Naive thymus-derived CD4-positive, alpha-beta T cell (primary cell): ENCODE data around the gene FBXO11. TPM values are rescaled to one million over a fixed set of nuclear protein-coding genes. Genes with fewer than 3 reads are reported as not detected.

Experiments
- ATAC-seq: fragments of 150-1000 bp; cut with Tn5 transposase; 2 replicates; pipeline ENCODE4 v1.10.0; 2021; ENCODE audit warnings: mild to moderate bottlenecking, moderate library complexity
- CTCF ChIA-PET: fragments of 350-600 bp; sonication (Branson Sonifier 250); formaldehyde crosslinking; loops from one replicate; lab custom pipeline; 2021; ENCODE audit warnings: antibody characterized with exemption; lab: Charles Lee
- POLR2A ChIA-PET: fragments of 350-600 bp; sonication (Branson Sonifier 250); formaldehyde crosslinking; loops from one replicate; lab custom pipeline; 2021; ENCODE audit warnings: antibody characterized with exemption, inconsistent platforms; lab: Charles Lee
- DNase-seq, 9 donors: peaks; one replicate each; pipeline versions ENCODE4 v3.0.0 to v3.0.0-alpha.2; 2020 to 2022; ENCODE audit warnings: mixed read lengths in 1 of 9
- H3K27ac ChIP-seq: one replicate; pipeline ENCODE4 v1.7.0; 2013; ENCODE audit warnings: mild to moderate bottlenecking, low read depth, low read length, moderate library complexity
- H3K27me3 ChIP-seq, 2 donors: one replicate each; pipeline ENCODE4 v1.7.0; 2013; ENCODE audit warnings: low read length in 2 of 2, mild to moderate bottlenecking in 2 of 2, moderate library complexity in 2 of 2; ENCODE audit not compliant: control insufficient read depth in 2 of 2, insufficient read depth in 2 of 2
- H3K36me3 ChIP-seq, 3 experiments: 1 replicate in 2 of 3; 2 replicates in 1 of 3; pipeline ENCODE4 v1.7.0; 2013; ENCODE audit warnings: low read length in 3 of 3, mild to moderate bottlenecking in 3 of 3, moderate library complexity in 1 of 3; ENCODE audit not compliant: insufficient read depth in 3 of 3, control insufficient read depth in 2 of 3
- H3K4me1 ChIP-seq, 2 donors: one replicate each; pipeline ENCODE4 v1.7.0; 2013; ENCODE audit warnings: low read length in 2 of 2, mild to moderate bottlenecking in 2 of 2, moderate library complexity in 1 of 2; ENCODE audit not compliant: control insufficient read depth in 2 of 2, insufficient read depth in 2 of 2
- H3K4me3 ChIP-seq: 2 replicates; pipeline ENCODE4 v1.7.0; 2013; ENCODE audit warnings: mild to moderate bottlenecking, low read length
- H3K9me3 ChIP-seq, 3 experiments: 1 replicate in 2 of 3; 2 replicates in 1 of 3; pipeline ENCODE4 v1.7.0; 2013; ENCODE audit warnings: low read length in 3 of 3; ENCODE audit not compliant: control insufficient read depth in 2 of 3
- H3K27ac Mint-ChIP-seq, 9 donors: one replicate each; pipeline ENCODE4 v1.8.0; 2020 to 2022; ENCODE audit warnings: mixed read lengths in 9 of 9, mild to moderate bottlenecking in 8 of 9, moderate library complexity in 5 of 9, inconsistent platforms in 2 of 9
- H3K27me3 Mint-ChIP-seq, 5 donors: one replicate each; pipeline ENCODE4 v1.8.0; 2021 to 2022; ENCODE audit warnings: mixed read lengths in 5 of 5, mild to moderate bottlenecking in 1 of 5
- H3K36me3 Mint-ChIP-seq, 5 donors: one replicate each; pipeline ENCODE4 v1.8.0; 2020 to 2022; ENCODE audit warnings: mixed read lengths in 5 of 5, mild to moderate bottlenecking in 3 of 5, inconsistent platforms in 1 of 5
- H3K4me1 Mint-ChIP-seq, 7 donors: one replicate each; pipeline ENCODE4 v1.8.0; 2020 to 2022; ENCODE audit warnings: mixed read lengths in 7 of 7, mild to moderate bottlenecking in 3 of 7, inconsistent platforms in 1 of 7
- H3K4me3 Mint-ChIP-seq, 10 donors: one replicate each; pipeline ENCODE4 v1.8.0; 2020 to 2022; ENCODE audit warnings: mild to moderate bottlenecking in 10 of 10, mixed read lengths in 10 of 10, moderate library complexity in 6 of 10, inconsistent platforms in 2 of 10
- H3K9me3 Mint-ChIP-seq, 11 donors: one replicate each; pipeline ENCODE4 v1.8.0; 2020 to 2022; ENCODE audit warnings: mixed read lengths in 11 of 11, mild to moderate bottlenecking in 4 of 11, inconsistent platforms in 1 of 11, moderate library complexity in 1 of 11
- intact Hi-C, 2 donors: fragments of 100-400 bp; cut with micrococcal nuclease; formaldehyde crosslinking; loops; one replicate each; pipeline ENCODE4 v1.15.1; 2023
- polyA plus RNA-seq, 2 donors: library from polyadenylated mRNA; unstranded; fragments of 300-500 nt; fragmentation: Illumina TruSeq; gene quantifications; one replicate each; pipeline ENCODE4 v1.2.3, GENCODE V29; 2021
- total RNA-seq, 6 experiments: library from RNA in 5 of 6; stranded (reverse) in 5 of 6; gene quantifications; 1 replicate in 5 of 6; 2 replicates in 1 of 6; pipeline ENCODE4 v1.2.3 and lab custom pipeline; 2021 to 2026

Gene FBXO11
- total and polyA plus RNA-seq, 7 experiments from 2014 or later, result 7.7 to 92.1 (median 85.4) TPM

GRCh38 chr2:47822518-47822917 is 83.8 kb downstream of the FBXO11 start:
- no peak for ATAC-seq
- H3K9me3 Mint-ChIP-seq, result no peaks in the 10 kb centered on the region
- no peaks in the 10 kb centered on the region for H3K4me1 ChIP-seq
- intact Hi-C loops, result no loop called here
- H3K4me1 Mint-ChIP-seq, result peaks cover 0 to 10% (median 0%) of the 10 kb centered on the region in 7 donors
- H3K4me3 ChIP-seq, result no peak overlapping the region
- peaks cover 0 to 61% (median 20%) of the 10 kb centered on the region in 3 experiments for H3K36me3 ChIP-seq
- no peak overlapping the region for H3K27ac Mint-ChIP-seq
- H3K27me3 ChIP-seq, result no peaks in the 10 kb centered on the region
- ChIA-PET CTCF (interaction anchor here (0.6 to 1.0 kb wide), 2 partner anchors 8 to 58 kb away, joined by 3 read pairs; no protein-coding TSS in a partner anchor), POLR2A (interaction anchor here (0.7 kb wide), 2 partner anchors 40 to 1083 kb away, joined by 3 to 5 read pairs; no protein-coding TSS in a partner anchor)
- no peak overlapping the region for H3K27ac ChIP-seq
- no peaks in the 10 kb centered on the region for H3K27me3 Mint-ChIP-seq
- DNase-seq, result no peak
- no peak overlapping the region for H3K4me3 Mint-ChIP-seq
- H3K9me3 ChIP-seq, result no peaks in the 10 kb centered on the region
- peaks cover under 1 to 42% (median 13%) of the 10 kb centered on the region in 5 donors for H3K36me3 Mint-ChIP-seq

- H3K4me1 ChIP-seq, result no peaks in the 10 kb centered on the region
- no peak for ATAC-seq
- intact Hi-C loops, result no loop called here
- Mint-ChIP-seq H3K4me3 (no peak overlapping the region), H3K36me3 (peaks cover 10 to 56% (median 26%) of the 10 kb centered on the region in 5 donors), H3K9me3 (no peaks in the 10 kb centered on the region), H3K4me1 (peaks cover 0 to 8% (median 0%) of the 10 kb centered on the region in 7 donors), H3K27ac (peak overlapping the region in 2 of 9 donors; percentile 28 to 38), H3K27me3 (no peaks in the 10 kb centered on the region)
- CTCF ChIA-PET, result no interaction called here
- H3K36me3 ChIP-seq, result peaks cover 2 to 75% (median 27%) of the 10 kb centered on the region in 3 experiments
- H3K27ac ChIP-seq, result no peak overlapping the region
- no peaks in the 10 kb centered on the region for H3K9me3 ChIP-seq
- POLR2A ChIA-PET, result no interaction called here
- H3K4me3 ChIP-seq, result no peak overlapping the region
- no peaks in the 10 kb centered on the region for H3K27me3 ChIP-seq
- DNase-seq, result no peak
Observed at GRCh38 chr2:47819834-47820233, 86.5 kb downstream of the FBXO11 start.

DNA sequence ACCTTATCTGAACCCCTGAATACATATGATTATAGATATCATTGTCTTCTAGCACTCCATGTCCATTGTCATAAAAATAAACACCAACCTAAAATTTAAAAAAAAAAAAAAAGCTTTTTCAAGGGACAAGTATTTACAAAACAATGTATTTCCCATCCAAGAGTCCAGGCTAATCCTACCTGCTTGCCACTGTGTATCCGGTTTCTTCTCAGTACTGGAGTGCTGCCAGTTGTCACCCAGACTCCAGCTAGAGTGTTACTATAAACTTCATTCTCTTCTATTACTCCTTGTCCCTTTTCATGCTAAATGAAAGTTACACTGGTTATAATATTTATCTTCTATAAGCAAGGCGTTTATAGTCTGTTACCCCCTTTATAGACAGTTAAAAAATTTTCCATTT is 87.5 kb downstream of the FBXO11 start:
- Mint-ChIP-seq H3K27me3 (no peaks in the 10 kb centered on the region), H3K27ac (peak overlapping the region in 3 of 9 donors; percentile 41 to 45 (median 44)), H3K9me3 (no peaks in the 10 kb centered on the region), H3K4me3 (no peak overlapping the region), H3K4me1 (peaks cover 0 to 7% (median 0%) of the 10 kb centered on the region in 7 donors), H3K36me3 (peaks cover 13 to 59% (median 32%) of the 10 kb centered on the region in 5 donors)
- CTCF ChIA-PET, result interaction anchor here (0.5 to 1.6 kb wide), 2 partner anchors 12 to 39 kb away, joined by 4 to 5 read pairs; no protein-coding TSS in a partner anchor
- no peak overlapping the region for H3K27ac ChIP-seq
- no peaks in the 10 kb centered on the region for H3K4me1 ChIP-seq
- H3K9me3 ChIP-seq, result no peaks in the 10 kb centered on the region
- no peaks in the 10 kb centered on the region for H3K27me3 ChIP-seq
- ATAC-seq (no peak), DNase-seq (no peak)
- H3K4me3 ChIP-seq, result no peak overlapping the region
- POLR2A ChIA-PET, result no interaction called here
- peaks cover 6 to 73% (median 27%) of the 10 kb centered on the region in 3 experiments for H3K36me3 ChIP-seq
- intact Hi-C loops, result no loop called here

- H3K36me3 Mint-ChIP-seq, result peaks cover 21 to 70% (median 40%) of the 10 kb centered on the region in 5 donors
- peaks cover 12 to 70% (median 36%) of the 10 kb centered on the region in 3 experiments for H3K36me3 ChIP-seq
- H3K27me3 ChIP-seq, result no peaks in the 10 kb centered on the region
- intact Hi-C loops, result no loop called here
- peak overlapping the region in 1 of 9 donors; percentile 71 for H3K27ac Mint-ChIP-seq
- DNase-seq (no peak), ATAC-seq (no peak)
- no peak overlapping the region for H3K4me3 Mint-ChIP-seq
- H3K4me1 Mint-ChIP-seq, result peaks cover 0 to 14% (median 5%) of the 10 kb centered on the region in 7 donors
- H3K27ac ChIP-seq, result no peak overlapping the region
- no peaks in the 10 kb centered on the region for H3K4me1 ChIP-seq
- H3K9me3 ChIP-seq, result no peaks in the 10 kb centered on the region
- POLR2A ChIA-PET, result no interaction called here
- no peaks in the 10 kb centered on the region for H3K27me3 Mint-ChIP-seq
- no peaks in the 10 kb centered on the region for H3K9me3 Mint-ChIP-seq
- CTCF ChIA-PET, result no interaction called here
- no peak overlapping the region for H3K4me3 ChIP-seq
Observed at GRCh38 chr2:47815764-47816163, 90.5 kb downstream of the FBXO11 start.

DNA sequence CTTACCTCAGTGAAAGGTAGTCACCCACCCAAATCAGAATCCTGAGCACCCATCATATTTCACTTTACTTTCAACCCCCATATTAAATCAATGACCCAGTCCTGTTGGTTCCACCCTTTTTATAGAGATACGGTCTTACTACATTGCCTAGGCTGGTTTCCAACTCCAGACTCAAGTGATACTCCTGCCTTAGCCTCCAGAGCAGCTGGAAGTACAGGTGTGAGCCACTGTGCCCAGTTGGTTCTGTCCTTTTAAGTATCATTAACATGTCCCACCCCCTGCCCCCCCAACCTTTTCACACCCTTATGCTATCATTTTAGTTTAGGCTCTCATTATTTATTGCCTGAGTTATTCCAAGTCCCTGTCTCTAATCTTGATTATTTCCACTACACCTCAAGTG is 94.6 kb downstream of the FBXO11 start:
- no peaks in the 10 kb centered on the region for H3K4me1 ChIP-seq
- no peaks in the 10 kb centered on the region for H3K27me3 Mint-ChIP-seq
- no peak overlapping the region for H3K4me3 Mint-ChIP-seq
- POLR2A ChIA-PET, result no interaction called here
- H3K27me3 ChIP-seq, result no peaks in the 10 kb centered on the region
- intact Hi-C loops, result no loop called here
- H3K9me3 ChIP-seq, result no peaks in the 10 kb centered on the region
- CTCF ChIA-PET, result no interaction called here
- H3K36me3 Mint-ChIP-seq, result peaks cover 15 to 63% (median 33%) of the 10 kb centered on the region in 5 donors
- no peak for ATAC-seq
- no peak overlapping the region for H3K27ac ChIP-seq
- H3K4me3 ChIP-seq, result no peak overlapping the region
- peaks cover 0 to 14% (median 7%) of the 10 kb centered on the region in 7 donors for H3K4me1 Mint-ChIP-seq
- H3K27ac Mint-ChIP-seq, result peak overlapping the region in 8 of 9 donors; percentile 28 to 78 (median 51)
- no peak for DNase-seq
- peaks cover 17 to 55% (median 30%) of the 10 kb centered on the region in 3 experiments for H3K36me3 ChIP-seq
- H3K9me3 Mint-ChIP-seq, result no peaks in the 10 kb centered on the region

- ATAC-seq (no peak), DNase-seq (no peak)
- peaks cover 21 to 54% (median 36%) of the 10 kb centered on the region in 3 experiments for H3K36me3 ChIP-seq
- no peaks in the 10 kb centered on the region for H3K4me1 ChIP-seq
- H3K9me3 ChIP-seq, result no peaks in the 10 kb centered on the region
- peaks cover 19 to 66% (median 33%) of the 10 kb centered on the region in 5 donors for H3K36me3 Mint-ChIP-seq
- no peaks in the 10 kb centered on the region for H3K27me3 ChIP-seq
- H3K9me3 Mint-ChIP-seq, result no peaks in the 10 kb centered on the region
- H3K4me3 ChIP-seq, result no peak overlapping the region
- H3K27ac Mint-ChIP-seq, result peak overlapping the region; percentile 2 to 78 (median 50)
- H3K4me3 Mint-ChIP-seq, result no peak overlapping the region
- no peaks in the 10 kb centered on the region for H3K27me3 Mint-ChIP-seq
- ChIA-PET POLR2A (no interaction called here), CTCF (no interaction called here)
- peaks cover 0 to 14% (median 7%) of the 10 kb centered on the region in 7 donors for H3K4me1 Mint-ChIP-seq
- intact Hi-C loops, result no loop called here
- H3K27ac ChIP-seq, result no peak overlapping the region
Observed at GRCh38 chr2:47810850-47811249, 95.4 kb downstream of the FBXO11 start.

- POLR2A ChIA-PET, result no interaction called here
- Mint-ChIP-seq H3K27me3 (no peaks in the 10 kb centered on the region), H3K27ac (peak overlapping the region in 3 of 9 donors; percentile 9 to 23 (median 21)), H3K36me3 (peaks cover 18 to 70% (median 34%) of the 10 kb centered on the region in 5 donors), H3K4me1 (peaks cover 0 to 14% (median 7%) of the 10 kb centered on the region in 7 donors), H3K9me3 (peaks cover 0 to 4% (median 0%) of the 10 kb centered on the region in 11 donors), H3K4me3 (no peak overlapping the region)
- Histone ChIP-seq H3K27ac (no peak overlapping the region), H3K36me3 (peaks cover 22 to 54% (median 37%) of the 10 kb centered on the region in 3 experiments), H3K27me3 (no peaks in the 10 kb centered on the region), H3K4me3 (no peak overlapping the region), H3K4me1 (no peaks in the 10 kb centered on the region), H3K9me3 (no peaks in the 10 kb centered on the region)
- CTCF ChIA-PET, result interaction anchor here (0.6 kb wide), 1 partner anchor 1378 kb away, joined by 3 read pairs; no protein-coding TSS in a partner anchor
- no peak for ATAC-seq
- intact Hi-C loops, result no loop called here
- DNase-seq, result no peak
Observed at GRCh38 chr2:47809903-47810302, 96.4 kb downstream of the FBXO11 start.
